ENCODE results near the gene TFR2. TPM values are rescaled to one million over a fixed set of nuclear protein-coding genes. Genes with fewer than 3 reads are reported as not detected.
A peak's percentile ranks its signal among the peaks of the same experiment; 100 is the strongest.

Gene TFR2
- total and polyA plus RNA-seq, 2 donors (not counting 1 experiment from before 2014, with no cell fraction given): 0.16 TPM; not detected in 1

GRCh38 chr7:100606313-100606712, 35.0 kb downstream of the TFR2 start:
- TF ChIP-seq EZH2 (IDR thresholded peaks at IDR 0.05; ENCODE audit: low read length, missing control alignments): no peak
- no peak for TF ChIP-seq CTCF (conservative IDR thresholded peaks at IDR 0.05 in 1 of 2, IDR thresholded peaks at IDR 0.05 in 1 of 2; ENCODE audit: low read depth in 1 of 2, low read length in 2 of 2)
- DNase-seq (ENCODE audit: low read depth in 2 of 2): no peak
- H3K36me3 ChIP-seq (ENCODE audit: control insufficient read depth, insufficient read depth, low read length): peaks cover 19% of the 10 kb centered on the region
- H4K20me1 ChIP-seq (ENCODE audit: control insufficient read depth, extremely low read depth, insufficient read depth, low read length): no peaks in the 10 kb centered on the region
- no peak overlapping the region for H2AFZ ChIP-seq (ENCODE audit: low read length)
- no peak overlapping the region for H3K9ac ChIP-seq (ENCODE audit: insufficient read depth, low read length)
- H3K4me2 ChIP-seq (ENCODE audit: extremely low read depth, insufficient read depth, low read length): no peak overlapping the region
- H3K27me3 ChIP-seq (ENCODE audit: control insufficient read depth, insufficient read depth, low read length): no peaks in the 10 kb centered on the region
- no peaks in the 10 kb centered on the region for H3K9me3 ChIP-seq (ENCODE audit: control insufficient read depth, insufficient read depth, low read depth, low read length)
- H3K27ac ChIP-seq (ENCODE audit: insufficient read depth, low read length): no peak overlapping the region
- H3K4me1 ChIP-seq (ENCODE audit: control insufficient read depth, extremely low read depth, insufficient read depth, low read length): peaks cover 4% of the 10 kb centered on the region
- H3K79me2 ChIP-seq (ENCODE audit: control insufficient read depth, insufficient read depth, low read length): peaks cover 20% of the 10 kb centered on the region
- no peak overlapping the region for H3K4me3 ChIP-seq (replicated peaks in 1 of 4; ENCODE audit: control extremely low read depth in 1 of 4, insufficient read depth in 1 of 4, low read depth in 3 of 4, low read length in 4 of 4)

- Histone ChIP-seq H3K36me3 (ENCODE audit: control insufficient read depth, insufficient read depth, low read length) (peaks cover 19% of the 10 kb centered on the region), H3K27ac (ENCODE audit: insufficient read depth, low read length) (no peak overlapping the region), H3K4me1 (ENCODE audit: control insufficient read depth, extremely low read depth, insufficient read depth, low read length) (peaks cover 4% of the 10 kb centered on the region), H3K4me3 (replicated peaks in 1 of 4; ENCODE audit: control extremely low read depth in 1 of 4, insufficient read depth in 1 of 4, low read depth in 3 of 4, low read length in 4 of 4) (peak overlapping the region in 3 of 4 experiments; percentile 53 to 98 (median 64)), H3K4me2 (ENCODE audit: extremely low read depth, insufficient read depth, low read length) (peak overlapping the region; percentile 68), H3K9ac (ENCODE audit: insufficient read depth, low read length) (no peak overlapping the region), H2AFZ (ENCODE audit: low read length) (no peak overlapping the region), H3K9me3 (ENCODE audit: control insufficient read depth, insufficient read depth, low read depth, low read length) (no peaks in the 10 kb centered on the region), H3K79me2 (ENCODE audit: control insufficient read depth, insufficient read depth, low read length) (peaks cover 20% of the 10 kb centered on the region), H4K20me1 (ENCODE audit: control insufficient read depth, extremely low read depth, insufficient read depth, low read length) (no peaks in the 10 kb centered on the region), H3K27me3 (ENCODE audit: control insufficient read depth, insufficient read depth, low read length) (no peaks in the 10 kb centered on the region)
- TF ChIP-seq CTCF (conservative IDR thresholded peaks at IDR 0.05 in 1 of 2, IDR thresholded peaks at IDR 0.05 in 1 of 2; ENCODE audit: low read depth in 1 of 2, low read length in 2 of 2): no peak
- TF ChIP-seq EZH2 (IDR thresholded peaks at IDR 0.05; ENCODE audit: low read length, missing control alignments): no peak
- no peak for DNase-seq (ENCODE audit: low read depth in 2 of 2)
These were observed 36.1 kb downstream of the TFR2 start for GRCh38 chr7:100604976-100605911.

DNA sequence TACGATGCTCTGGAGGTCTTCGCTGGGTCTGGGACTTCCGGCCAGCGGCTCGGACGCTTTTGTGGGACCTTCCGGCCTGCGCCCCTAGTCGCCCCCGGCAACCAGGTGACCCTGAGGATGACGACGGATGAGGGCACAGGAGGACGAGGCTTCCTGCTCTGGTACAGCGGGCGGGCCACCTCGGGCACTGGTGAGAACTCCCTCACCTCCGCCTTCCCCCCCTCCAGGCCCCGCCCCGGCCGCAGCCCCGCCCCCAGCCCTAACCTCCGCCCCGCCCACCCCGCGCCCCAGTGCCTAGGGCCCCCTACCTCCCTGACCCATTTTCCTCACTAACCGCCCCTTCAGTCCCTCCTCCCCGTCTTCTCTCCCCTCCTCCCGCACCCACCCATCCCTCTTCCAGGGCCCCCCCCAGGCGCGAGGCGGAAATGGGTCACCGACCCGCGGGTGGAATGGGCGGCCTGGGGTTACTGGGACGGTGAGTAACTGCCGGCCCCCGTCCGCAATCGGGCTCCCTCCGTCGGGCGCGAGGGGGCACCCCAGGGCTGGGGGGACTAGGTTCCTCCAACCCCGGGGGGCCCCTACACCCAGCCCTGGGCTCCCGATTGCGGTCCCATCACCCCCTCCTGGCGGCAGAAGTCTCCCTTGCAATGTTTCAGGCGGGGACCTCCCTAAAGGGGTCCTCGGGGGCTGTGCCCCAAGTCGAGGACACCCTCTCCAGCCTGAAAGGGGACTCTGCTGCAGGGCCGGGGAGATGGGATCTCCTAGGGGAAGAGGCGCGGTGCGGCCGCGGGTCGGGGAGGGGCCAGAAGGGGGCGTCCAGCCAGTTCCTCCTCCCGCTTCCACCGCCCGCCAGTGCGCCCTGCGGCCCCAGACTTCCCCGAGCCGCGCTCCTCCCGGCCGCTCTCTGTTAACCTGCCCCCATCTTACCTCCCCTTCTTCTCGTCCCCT, 37.0 kb downstream of the TFR2 start:
- Histone ChIP-seq H3K27ac (ENCODE audit: insufficient read depth, low read length) (peak overlapping the region; percentile 79), H4K20me1 (ENCODE audit: control insufficient read depth, extremely low read depth, insufficient read depth, low read length) (no peaks in the 10 kb centered on the region), H3K4me3 (replicated peaks in 1 of 4; ENCODE audit: control extremely low read depth in 1 of 4, insufficient read depth in 1 of 4, low read depth in 3 of 4, low read length in 4 of 4) (peak overlapping the region; percentile 65 to 98 (median 92)), H3K79me2 (ENCODE audit: control insufficient read depth, insufficient read depth, low read length) (peaks cover 20% of the 10 kb centered on the region), H3K4me2 (ENCODE audit: extremely low read depth, insufficient read depth, low read length) (peak overlapping the region; percentile 92), H3K9me3 (ENCODE audit: control insufficient read depth, insufficient read depth, low read depth, low read length) (no peaks in the 10 kb centered on the region), H3K36me3 (ENCODE audit: control insufficient read depth, insufficient read depth, low read length) (peaks cover 19% of the 10 kb centered on the region), H3K4me1 (ENCODE audit: control insufficient read depth, extremely low read depth, insufficient read depth, low read length) (peaks cover 4% of the 10 kb centered on the region), H2AFZ (ENCODE audit: low read length) (no peak overlapping the region), H3K27me3 (ENCODE audit: control insufficient read depth, insufficient read depth, low read length) (no peaks in the 10 kb centered on the region), H3K9ac (ENCODE audit: insufficient read depth, low read length) (peak overlapping the region; percentile 60)
- TF ChIP-seq CTCF (conservative IDR thresholded peaks at IDR 0.05 in 1 of 2, IDR thresholded peaks at IDR 0.05 in 1 of 2; ENCODE audit: low read depth in 1 of 2, low read length in 2 of 2) (peak; percentile 30 to 33), EZH2 (IDR thresholded peaks at IDR 0.05; ENCODE audit: low read length, missing control alignments) (no peak)
- DNase-seq (ENCODE audit: low read depth in 2 of 2): peak; percentile 71

All from fibroblast of lung (primary cell).